Tibial nerve (tissue), 4 donors: ENCODE results near the gene RNF141. TPM values are rescaled to one million over a fixed set of nuclear protein-coding genes. Genes with fewer than 3 reads are reported as not detected.

Experiments
- DNase-seq, 2 donors: peaks; one replicate each; pipeline ENCODE4 v3.0.0-alpha.2; 2019; ENCODE audit warnings: low spot score in 2 of 2
- H3K27ac ChIP-seq, 4 donors: fragments of 200-600 bp; sonication (generic) in 3 of 4; one replicate each; pipeline ENCODE4 v1.5.1; 2017 to 2019; ENCODE audit warnings: mild to moderate bottlenecking in 1 of 4
- H3K27me3 ChIP-seq, 2 donors: fragments of 200-600 bp; sonication (generic) in 1 of 2; one replicate each; pipeline versions ENCODE4 v1.5.1 to v1.6.0; 2017 to 2019
- H3K36me3 ChIP-seq, 3 donors: fragments of 200-600 bp; sonication (generic); one replicate each; pipeline ENCODE4 v1.5.1; 2018 to 2019
- H3K4me1 ChIP-seq, 4 donors: fragments of 200-600 bp; sonication (generic) in 3 of 4; one replicate each; pipeline ENCODE4 v1.5.1; 2017 to 2019
- H3K4me3 ChIP-seq, 4 donors: fragments of 200-600 bp; sonication (generic) in 3 of 4; one replicate each; pipeline ENCODE4 v1.5.1; 2017 to 2019; ENCODE audit warnings: mild to moderate bottlenecking in 1 of 4, moderate library complexity in 1 of 4
- H3K9me3 ChIP-seq, 4 donors: fragments of 200-600 bp; sonication (generic) in 3 of 4; one replicate each; pipeline ENCODE4 v1.5.1; 2017 to 2019
- CTCF ChIP-seq, 5 experiments: fragments of 200-600 bp in 3 of 5; fragments of 450-650 bp in 2 of 5; sonication (generic) in 3 of 5; IDR thresholded peaks; one replicate each; pipeline ENCODE4 v1.5.1; 2016 to 2019; ENCODE audit warnings: antibody characterized with exemption in 5 of 5, mild to moderate bottlenecking in 3 of 5, moderate library complexity in 2 of 5
- EP300 ChIP-seq, 2 donors: sonication (generic); formaldehyde crosslinking; IDR thresholded peaks; one replicate each; pipeline ENCODE4 v1.6.1; 2017; ENCODE audit warnings: antibody characterized with exemption in 2 of 2, mild to moderate bottlenecking in 1 of 2
- POLR2A ChIP-seq, 2 donors: fragments of 450-650 bp; IDR thresholded peaks; one replicate each; pipeline ENCODE4 v1.6.1; 2017; ENCODE audit warnings: antibody characterized with exemption in 2 of 2, mild to moderate bottlenecking in 2 of 2, moderate library complexity in 2 of 2
- WGBS, 2 donors: methylation state at CpG; one replicate each; pipeline ENCODE4 v1.1.5; 2018; 5-methylcytosine and 5-hydroxymethylcytosine counted together
- total RNA-seq, 4 donors: library from RNA; depleted of rRNA; stranded (reverse); fragments of >200 nt; gene quantifications; one replicate each; pipeline ENCODE4 v1.1.0, GENCODE V29; 2016

The RNF141 gene
- total RNA-seq, 4 donors from 2014 or later, result 27.6 to 49.2 (median 40.5) TPM

GRCh38 chr11:10504490-10504889 lies 36.5 kb downstream of the RNF141 start:
- H3K4me3 ChIP-seq, result no peak overlapping the region
- no peaks in the 10 kb centered on the region for H3K27me3 ChIP-seq
- peaks cover 0 to 3% (median 0%) of the 10 kb centered on the region in 3 donors for H3K36me3 ChIP-seq
- WGBS, 2 donors, result 87 to 89% methylated on average over 11 of the region's 11 CpGs
- DNase-seq, result no peak
- no peaks in the 10 kb centered on the region for H3K9me3 ChIP-seq
- H3K4me1 ChIP-seq, result peaks cover 0 to 6% (median 0%) of the 10 kb centered on the region in 4 donors
- H3K27ac ChIP-seq, result no peak overlapping the region
- TF ChIP-seq EP300 (IDR thresholded peaks at IDR 0.05) (no peak), POLR2A (IDR thresholded peaks at IDR 0.05) (no peak), CTCF (IDR thresholded peaks at IDR 0.05) (no peak)

- H3K27me3 ChIP-seq, result no peaks in the 10 kb centered on the region
- no peaks in the 10 kb centered on the region for H3K9me3 ChIP-seq
- peaks cover 0 to 6% (median 0%) of the 10 kb centered on the region in 4 donors for H3K4me1 ChIP-seq
- TF ChIP-seq POLR2A (IDR thresholded peaks at IDR 0.05) (no peak), EP300 (IDR thresholded peaks at IDR 0.05) (peak in 1 of 2 donors; percentile 20)
- peaks cover 0 to 5% (median 0%) of the 10 kb centered on the region in 3 donors for H3K36me3 ChIP-seq
- H3K27ac ChIP-seq, result no peak overlapping the region
- H3K4me3 ChIP-seq, result no peak overlapping the region
- 56 to 58% methylated on average over 5 of the region's 5 CpGs for WGBS, 2 donors
- DNase-seq, result no peak
Observed at GRCh38 chr11:10503777-10504480, 37.1 kb downstream of the RNF141 start.

GRCh38 chr11:10503221-10503620 lies 37.8 kb downstream of the RNF141 start:
- Histone ChIP-seq H3K4me1 (peaks cover 0 to 6% (median 0%) of the 10 kb centered on the region in 4 donors), H3K36me3 (peaks cover 0 to 5% (median 0%) of the 10 kb centered on the region in 3 donors), H3K4me3 (no peak overlapping the region), H3K9me3 (no peaks in the 10 kb centered on the region), H3K27me3 (no peaks in the 10 kb centered on the region), H3K27ac (no peak overlapping the region)
- 60 to 73% methylated on average over 2 of the region's 2 CpGs for WGBS, 2 donors
- no peak for DNase-seq
- TF ChIP-seq POLR2A (IDR thresholded peaks at IDR 0.05), result no peak
- no peak for TF ChIP-seq CTCF (IDR thresholded peaks at IDR 0.05)
- TF ChIP-seq EP300 (IDR thresholded peaks at IDR 0.05), result no peak

GRCh38 chr11:10502770-10503169 lies 38.2 kb downstream of the RNF141 start:
- Histone ChIP-seq H3K36me3 (peaks cover 0 to 5% (median 0%) of the 10 kb centered on the region in 3 donors), H3K27me3 (no peaks in the 10 kb centered on the region), H3K4me1 (peaks cover 0 to 6% (median 0%) of the 10 kb centered on the region in 4 donors), H3K27ac (peak overlapping the region in 1 of 4 donors; percentile 37), H3K4me3 (no peak overlapping the region), H3K9me3 (no peaks in the 10 kb centered on the region)
- no peak for DNase-seq
- WGBS, 2 donors, result 83 to 86% methylated on average over 3 of the region's 3 CpGs
- TF ChIP-seq EP300 (IDR thresholded peaks at IDR 0.05), result no peak
- TF ChIP-seq POLR2A (IDR thresholded peaks at IDR 0.05), result no peak
- no peak for TF ChIP-seq CTCF (IDR thresholded peaks at IDR 0.05)

GRCh38 chr11:10502065-10502680 lies 38.8 kb downstream of the RNF141 start:
- Histone ChIP-seq H3K27me3 (no peaks in the 10 kb centered on the region), H3K27ac (peak overlapping the region in 1 of 4 donors; percentile 37), H3K4me1 (peaks cover 0 to 6% (median 0%) of the 10 kb centered on the region in 4 donors), H3K9me3 (no peaks in the 10 kb centered on the region), H3K36me3 (peaks cover 0 to 5% (median 0%) of the 10 kb centered on the region in 3 donors), H3K4me3 (no peak overlapping the region)
- DNase-seq, result no peak
- TF ChIP-seq EP300 (IDR thresholded peaks at IDR 0.05) (no peak), CTCF (IDR thresholded peaks at IDR 0.05) (no peak), POLR2A (IDR thresholded peaks at IDR 0.05) (no peak)
- WGBS, 2 donors, result 89 to 94% methylated on average over 6 of the region's 6 CpGs
